ENCODE results near the gene AP3B1.

The AP3B1 gene

GRCh38 chr5:78271766-78272165 is 22.7 kb downstream of the AP3B1 start:
- DNase-seq, result no peak
- Histone ChIP-seq H3K36me3 (ENCODE audit: control insufficient read depth in 1 of 2, insufficient read depth in 2 of 2, low read length in 2 of 2) (no peaks in the 10 kb centered on the region), H3K4me3 (ENCODE audit: low read depth, low read length) (no peak overlapping the region), H4K8ac (ENCODE audit: low read depth, low read length) (no peak overlapping the region), H4K91ac (ENCODE audit: low read depth, low read length) (no peak overlapping the region), H3K4me1 (ENCODE audit: control insufficient read depth in 1 of 2, insufficient read depth in 2 of 2, low read length in 2 of 2) (no peaks in the 10 kb centered on the region), H4K12ac (ENCODE audit: low read depth, low read length) (no peak overlapping the region), H3K27ac (ENCODE audit: low read depth, low read length) (no peak overlapping the region), H3K27me3 (ENCODE audit: insufficient read depth, low read length) (no peaks in the 10 kb centered on the region), H3K4ac (ENCODE audit: low read depth, low read length) (no peak overlapping the region), H3K79me1 (ENCODE audit: low read length) (no peaks in the 10 kb centered on the region), H3K23ac (ENCODE audit: low read length) (no peak overlapping the region), H2AK5ac (ENCODE audit: low read length) (no peak overlapping the region), H2BK120ac (ENCODE audit: insufficient read depth, low read length, poor library complexity) (no peak overlapping the region), H3K4me2 (ENCODE audit: low read length) (no peak overlapping the region), H3K9ac (ENCODE audit: low read length) (no peak overlapping the region), H3K9me3 (ENCODE audit: insufficient read depth, low read depth, low read length) (no peaks in the 10 kb centered on the region), H2AFZ (ENCODE audit: insufficient read depth, low read length, poor library complexity) (no peak overlapping the region), H3K18ac (ENCODE audit: low read length) (no peak overlapping the region), H3K14ac (ENCODE audit: low read length) (no peak overlapping the region), H2BK12ac (ENCODE audit: low read length) (no peak overlapping the region), H3K79me2 (ENCODE audit: control insufficient read depth, insufficient read depth, low read length, poor library complexity) (no peaks in the 10 kb centered on the region), H2BK5ac (ENCODE audit: low read depth, low read length, poor library complexity) (no peak overlapping the region)
- no CpG with 5 or more reads among the region's 4 CpGs for WGBS (ENCODE audit: extremely low coverage, insufficient coverage, insufficient read length)

- H2BK120ac ChIP-seq (ENCODE audit: insufficient read depth, low read length, poor library complexity), result no peak overlapping the region
- H2AK5ac ChIP-seq (ENCODE audit: low read length), result no peak overlapping the region
- no peaks in the 10 kb centered on the region for H3K79me1 ChIP-seq (ENCODE audit: low read length)
- no peaks in the 10 kb centered on the region for H3K9me3 ChIP-seq (ENCODE audit: insufficient read depth, low read depth, low read length)
- H3K79me2 ChIP-seq (ENCODE audit: control insufficient read depth, insufficient read depth, low read length, poor library complexity), result no peaks in the 10 kb centered on the region
- H4K8ac ChIP-seq (ENCODE audit: low read depth, low read length), result no peak overlapping the region
- no peak overlapping the region for H4K12ac ChIP-seq (ENCODE audit: low read depth, low read length)
- H3K9ac ChIP-seq (ENCODE audit: low read length), result no peak overlapping the region
- H3K4me3 ChIP-seq (ENCODE audit: low read depth, low read length), result no peak overlapping the region
- H2BK12ac ChIP-seq (ENCODE audit: low read length), result no peak overlapping the region
- no peak overlapping the region for H3K4me2 ChIP-seq (ENCODE audit: low read length)
- H3K14ac ChIP-seq (ENCODE audit: low read length), result no peak overlapping the region
- no peaks in the 10 kb centered on the region for H3K27me3 ChIP-seq (ENCODE audit: insufficient read depth, low read length)
- H2AFZ ChIP-seq (ENCODE audit: insufficient read depth, low read length, poor library complexity), result no peak overlapping the region
- H3K23ac ChIP-seq (ENCODE audit: low read length), result no peak overlapping the region
- DNase-seq, result peak in 1 of 2 donors; percentile 58
- no peak overlapping the region for H2BK5ac ChIP-seq (ENCODE audit: low read depth, low read length, poor library complexity)
- no peaks in the 10 kb centered on the region for H3K36me3 ChIP-seq (ENCODE audit: control insufficient read depth in 1 of 2, insufficient read depth in 2 of 2, low read length in 2 of 2)
- H3K4ac ChIP-seq (ENCODE audit: low read depth, low read length), result no peak overlapping the region
- no peak overlapping the region for H4K91ac ChIP-seq (ENCODE audit: low read depth, low read length)
- no peak overlapping the region for H3K27ac ChIP-seq (ENCODE audit: low read depth, low read length)
- H3K4me1 ChIP-seq (ENCODE audit: control insufficient read depth in 1 of 2, insufficient read depth in 2 of 2, low read length in 2 of 2), result no peaks in the 10 kb centered on the region
- H3K18ac ChIP-seq (ENCODE audit: low read length), result no peak overlapping the region
Measured at GRCh38 chr5:78269088-78269703, 25.3 kb downstream of the AP3B1 start.

DNA sequence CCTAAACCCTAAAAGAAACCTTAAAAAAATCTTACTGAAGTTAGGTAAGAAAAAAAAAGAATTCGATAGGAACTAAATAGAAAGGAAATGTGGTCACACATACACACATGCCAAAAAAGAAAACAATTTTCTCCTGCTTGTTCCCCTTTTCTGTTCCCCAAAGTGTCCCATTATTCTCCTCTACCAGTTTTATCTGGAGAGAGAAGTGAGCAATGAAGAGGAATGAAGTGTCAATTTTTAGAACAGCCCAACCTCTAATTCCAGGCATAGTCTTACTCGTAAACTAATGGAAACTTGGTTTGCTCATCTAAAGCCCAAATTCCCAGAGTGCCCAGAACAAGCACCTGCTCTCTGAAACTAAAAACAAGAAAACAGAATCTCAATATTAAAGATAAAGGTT is 26.1 kb downstream of the AP3B1 start:
- Histone ChIP-seq H3K9me3 (ENCODE audit: insufficient read depth, low read depth, low read length) (no peaks in the 10 kb centered on the region), H2BK5ac (ENCODE audit: low read depth, low read length, poor library complexity) (no peak overlapping the region), H4K91ac (ENCODE audit: low read depth, low read length) (no peak overlapping the region), H3K18ac (ENCODE audit: low read length) (no peak overlapping the region), H3K79me1 (ENCODE audit: low read length) (no peaks in the 10 kb centered on the region), H3K23ac (ENCODE audit: low read length) (no peak overlapping the region), H3K79me2 (ENCODE audit: control insufficient read depth, insufficient read depth, low read length, poor library complexity) (no peaks in the 10 kb centered on the region), H4K12ac (ENCODE audit: low read depth, low read length) (no peak overlapping the region), H3K4me2 (ENCODE audit: low read length) (no peak overlapping the region), H4K8ac (ENCODE audit: low read depth, low read length) (no peak overlapping the region), H2AFZ (ENCODE audit: insufficient read depth, low read length, poor library complexity) (no peak overlapping the region), H3K27ac (ENCODE audit: low read depth, low read length) (no peak overlapping the region), H3K4me1 (ENCODE audit: control insufficient read depth in 1 of 2, insufficient read depth in 2 of 2, low read length in 2 of 2) (no peaks in the 10 kb centered on the region), H2BK12ac (ENCODE audit: low read length) (no peak overlapping the region), H3K4me3 (ENCODE audit: low read depth, low read length) (no peak overlapping the region), H3K4ac (ENCODE audit: low read depth, low read length) (no peak overlapping the region), H3K9ac (ENCODE audit: low read length) (no peak overlapping the region), H3K36me3 (ENCODE audit: control insufficient read depth in 1 of 2, insufficient read depth in 2 of 2, low read length in 2 of 2) (no peaks in the 10 kb centered on the region), H3K27me3 (ENCODE audit: insufficient read depth, low read length) (no peaks in the 10 kb centered on the region), H2BK120ac (ENCODE audit: insufficient read depth, low read length, poor library complexity) (no peak overlapping the region), H3K14ac (ENCODE audit: low read length) (no peak overlapping the region), H2AK5ac (ENCODE audit: low read length) (no peak overlapping the region)
- no peak for DNase-seq
- no CpG with 5 or more reads among the region's 2 CpGs for WGBS (ENCODE audit: extremely low coverage, insufficient coverage, insufficient read length)

GRCh38 chr5:78265163-78265562 is 29.3 kb downstream of the AP3B1 start:
- Histone ChIP-seq H2BK5ac (ENCODE audit: low read depth, low read length, poor library complexity) (no peak overlapping the region), H3K4me2 (ENCODE audit: low read length) (no peak overlapping the region), H3K79me2 (ENCODE audit: control insufficient read depth, insufficient read depth, low read length, poor library complexity) (no peaks in the 10 kb centered on the region), H3K18ac (ENCODE audit: low read length) (no peak overlapping the region), H2AFZ (ENCODE audit: insufficient read depth, low read length, poor library complexity) (no peak overlapping the region), H2BK12ac (ENCODE audit: low read length) (no peak overlapping the region), H3K36me3 (ENCODE audit: control insufficient read depth in 1 of 2, insufficient read depth in 2 of 2, low read length in 2 of 2) (peaks cover 0 to 6% of the 10 kb centered on the region in 2 experiments), H4K91ac (ENCODE audit: low read depth, low read length) (no peak overlapping the region), H2AK5ac (ENCODE audit: low read length) (no peak overlapping the region), H3K14ac (ENCODE audit: low read length) (no peak overlapping the region), H2BK120ac (ENCODE audit: insufficient read depth, low read length, poor library complexity) (no peak overlapping the region), H3K9ac (ENCODE audit: low read length) (no peak overlapping the region), H3K4ac (ENCODE audit: low read depth, low read length) (no peak overlapping the region), H3K4me1 (ENCODE audit: control insufficient read depth in 1 of 2, insufficient read depth in 2 of 2, low read length in 2 of 2) (no peaks in the 10 kb centered on the region), H3K4me3 (ENCODE audit: low read depth, low read length) (no peak overlapping the region), H4K12ac (ENCODE audit: low read depth, low read length) (no peak overlapping the region), H3K23ac (ENCODE audit: low read length) (no peak overlapping the region), H3K79me1 (ENCODE audit: low read length) (no peaks in the 10 kb centered on the region), H3K9me3 (ENCODE audit: insufficient read depth, low read depth, low read length) (no peaks in the 10 kb centered on the region), H4K8ac (ENCODE audit: low read depth, low read length) (no peak overlapping the region), H3K27me3 (ENCODE audit: insufficient read depth, low read length) (no peaks in the 10 kb centered on the region), H3K27ac (ENCODE audit: low read depth, low read length) (no peak overlapping the region)
- DNase-seq, result no peak
- WGBS (ENCODE audit: extremely low coverage, insufficient coverage, insufficient read length), result no CpG with 5 or more reads among the region's 2 CpGs
